ENCODE results near the gene SYCP3. TPM values are rescaled to one million over a fixed set of nuclear protein-coding genes. Genes with fewer than 3 reads are reported as not detected.

Gene SYCP3
- total and polyA plus RNA-seq, 2 experiments from 2014 or later: 0.39 TPM; not detected in 1

- TF ChIP-seq EZH2phosphoT487 (IDR thresholded peaks at IDR 0.05; ENCODE audit: insufficient read depth, low read depth): no peak
- TF ChIP-seq EZH2 (IDR thresholded peaks at IDR 0.05; ENCODE audit: insufficient read depth, poor library complexity, severe bottlenecking): no peak
- peak overlapping the region; percentile 71; the same call in 1 of the 2 replicates for H3K27ac ChIP-seq
- in situ Hi-C loops (cut with MboI): no loop called here
- no peak overlapping the region for H3K4me2 ChIP-seq (ENCODE audit: unreplicated experiment)
- no peaks in the 10 kb centered on the region for H3K9me2 ChIP-seq (ENCODE audit: insufficient read depth)
- H4K20me1 ChIP-seq (ENCODE audit: insufficient read depth): no peaks in the 10 kb centered on the region
- no peak overlapping the region for H2AFZ ChIP-seq
- H3K4me3 ChIP-seq: no peak overlapping the region
- no peak for DNase-seq
- no peaks in the 10 kb centered on the region for H3K27me3 ChIP-seq (replicated peaks; ENCODE audit: insufficient read depth)
- H3F3A ChIP-seq (ENCODE audit: insufficient read depth): peaks cover 22% of the 10 kb centered on the region
- WGBS, 2 experiments (ENCODE audit: low coverage in 1 of 2, low lambda C conversion rate in 2 of 2, missing lambda C conversion rate in 2 of 2): 92 to 95% methylated on average over 2 of the region's 2 CpGs
- no peaks in the 10 kb centered on the region for H3K9me3 ChIP-seq (ENCODE audit: low read depth)
- H3K9ac ChIP-seq: no peak overlapping the region
- peaks cover 24% of the 10 kb centered on the region for H3K4me1 ChIP-seq (ENCODE audit: insufficient read depth)
- H3K36me3 ChIP-seq (ENCODE audit: low read depth): no peaks in the 10 kb centered on the region
- H3K79me2 ChIP-seq (ENCODE audit: insufficient read depth): no peaks in the 10 kb centered on the region
Observed at GRCh38 chr12:101783150-101783549, 43.9 kb upstream of the SYCP3 start.

GRCh38 chr12:101782273-101782731 is 43.0 kb upstream of the SYCP3 start:
- Histone ChIP-seq H3K36me3 (ENCODE audit: low read depth) (no peaks in the 10 kb centered on the region), H3K4me1 (ENCODE audit: insufficient read depth) (peaks cover 24% of the 10 kb centered on the region), H3K79me2 (ENCODE audit: insufficient read depth) (no peaks in the 10 kb centered on the region), H3F3A (ENCODE audit: insufficient read depth) (peaks cover 22% of the 10 kb centered on the region), H3K4me3 (no peak overlapping the region), H2AFZ (no peak overlapping the region), H3K9me2 (ENCODE audit: insufficient read depth) (no peaks in the 10 kb centered on the region), H3K9me3 (ENCODE audit: low read depth) (no peaks in the 10 kb centered on the region), H4K20me1 (ENCODE audit: insufficient read depth) (no peaks in the 10 kb centered on the region), H3K27ac (peak overlapping the region; percentile 71), H3K4me2 (ENCODE audit: unreplicated experiment) (peak overlapping the region; percentile 35), H3K9ac (peak overlapping the region; percentile 33; the same call in 1 of the 2 replicates), H3K27me3 (replicated peaks; ENCODE audit: insufficient read depth) (no peaks in the 10 kb centered on the region)
- TF ChIP-seq EZH2 (IDR thresholded peaks at IDR 0.05; ENCODE audit: insufficient read depth, poor library complexity, severe bottlenecking): no peak
- TF ChIP-seq EZH2phosphoT487 (IDR thresholded peaks at IDR 0.05; ENCODE audit: insufficient read depth, low read depth): 0 out of 2 replicates have a peak, but pooled peaks have one; percentile 39
- 13% methylated on average over 3 of the region's 3 CpGs for WGBS, 2 experiments (ENCODE audit: low coverage in 1 of 2, low lambda C conversion rate in 2 of 2, missing lambda C conversion rate in 2 of 2)
- peak; percentile 77 for DNase-seq
- in situ Hi-C loops (cut with MboI): no loop called here

- TF ChIP-seq EZH2 (IDR thresholded peaks at IDR 0.05; ENCODE audit: insufficient read depth, poor library complexity, severe bottlenecking) (no peak), EZH2phosphoT487 (IDR thresholded peaks at IDR 0.05; ENCODE audit: insufficient read depth, low read depth) (no peak)
- peak overlapping the region; percentile 71; the same call in 1 of the 2 replicates for H3K27ac ChIP-seq
- H3K9me3 ChIP-seq (ENCODE audit: low read depth): no peaks in the 10 kb centered on the region
- H3K9me2 ChIP-seq (ENCODE audit: insufficient read depth): no peaks in the 10 kb centered on the region
- peaks cover 24% of the 10 kb centered on the region for H3K4me1 ChIP-seq (ENCODE audit: insufficient read depth)
- H3K4me3 ChIP-seq: no peak overlapping the region
- no peaks in the 10 kb centered on the region for H3K36me3 ChIP-seq (ENCODE audit: low read depth)
- 83 to 90% methylated on average over 3 of the region's 3 CpGs for WGBS, 2 experiments (ENCODE audit: low coverage in 1 of 2, low lambda C conversion rate in 2 of 2, missing lambda C conversion rate in 2 of 2)
- DNase-seq: peak; percentile 20
- H2AFZ ChIP-seq: no peak overlapping the region
- H3K9ac ChIP-seq: no peak overlapping the region
- no peaks in the 10 kb centered on the region for H3K27me3 ChIP-seq (replicated peaks; ENCODE audit: insufficient read depth)
- in situ Hi-C loops (cut with MboI): no loop called here
- no peaks in the 10 kb centered on the region for H4K20me1 ChIP-seq (ENCODE audit: insufficient read depth)
- peaks cover 22% of the 10 kb centered on the region for H3F3A ChIP-seq (ENCODE audit: insufficient read depth)
- H3K79me2 ChIP-seq (ENCODE audit: insufficient read depth): no peaks in the 10 kb centered on the region
- H3K4me2 ChIP-seq (ENCODE audit: unreplicated experiment): no peak overlapping the region
Observed at GRCh38 chr12:101781834-101782233, 42.6 kb upstream of the SYCP3 start.

- H3K4me3 ChIP-seq: no peak overlapping the region
- WGBS, 2 experiments (ENCODE audit: low coverage in 1 of 2, low lambda C conversion rate in 2 of 2, missing lambda C conversion rate in 2 of 2): 92 to 94% methylated on average over 2 of the region's 2 CpGs
- no peak for DNase-seq
- H3K79me2 ChIP-seq (ENCODE audit: insufficient read depth): no peaks in the 10 kb centered on the region
- H3K27ac ChIP-seq: no peak overlapping the region
- no peaks in the 10 kb centered on the region for H3K27me3 ChIP-seq (replicated peaks; ENCODE audit: insufficient read depth)
- peaks cover 15% of the 10 kb centered on the region for H3K4me1 ChIP-seq (ENCODE audit: insufficient read depth)
- H2AFZ ChIP-seq: no peak overlapping the region
- H3K9me2 ChIP-seq (ENCODE audit: insufficient read depth): no peaks in the 10 kb centered on the region
- H4K20me1 ChIP-seq (ENCODE audit: insufficient read depth): no peaks in the 10 kb centered on the region
- H3K4me2 ChIP-seq (ENCODE audit: unreplicated experiment): no peak overlapping the region
- no peak overlapping the region for H3K9ac ChIP-seq
- TF ChIP-seq EZH2 (IDR thresholded peaks at IDR 0.05; ENCODE audit: insufficient read depth, poor library complexity, severe bottlenecking) (no peak), EZH2phosphoT487 (IDR thresholded peaks at IDR 0.05; ENCODE audit: insufficient read depth, low read depth) (no peak)
- H3F3A ChIP-seq (ENCODE audit: insufficient read depth): peaks cover 22% of the 10 kb centered on the region
- in situ Hi-C loops (cut with MboI): no loop called here
- H3K9me3 ChIP-seq (ENCODE audit: low read depth): no peaks in the 10 kb centered on the region
- no peaks in the 10 kb centered on the region for H3K36me3 ChIP-seq (ENCODE audit: low read depth)
Observed at GRCh38 chr12:101780599-101780998, 41.3 kb upstream of the SYCP3 start.

All from GM23248 (cell line).